Smooth muscle cell (in vitro differentiated cells): ENCODE results near the gene SERPINB5. TPM values are rescaled to one million over a fixed set of nuclear protein-coding genes. Genes with fewer than 3 reads are reported as not detected.

Source experiments
- DNase-seq: peaks from one replicate; lab custom pipeline; 2025; ENCODE audit not compliant: unreplicated experiment; lab: John Stamatoyannopoulos, UW
- H2AFZ ChIP-seq: fragments of 200-600 bp; sonication (generic); 2 replicates; pipeline ENCODE4 v1.6.0; 2016; ENCODE audit warnings: antibody characterized with exemption, low read depth, mild to moderate bottlenecking
- H3F3A ChIP-seq: fragments of 200-600 bp; sonication (generic); 2 replicates; pipeline ENCODE4 v1.6.0; 2017; ENCODE audit warnings: antibody characterized with exemption, low read depth
- H3K27ac ChIP-seq: fragments of 200-600 bp; sonication (generic); 2 replicates; pipeline ENCODE4 v1.5.1; 2016; ENCODE audit warnings: low read depth, mild to moderate bottlenecking
- H3K27me3 ChIP-seq: fragments of 200-600 bp; sonication (generic); 2 replicates; pipeline ENCODE4 v1.6.1; 2016; ENCODE audit warnings: low read depth, mild to moderate bottlenecking
- H3K36me3 ChIP-seq: fragments of 200-600 bp; sonication (generic); 2 replicates; pipeline ENCODE4 v1.5.1; 2016; ENCODE audit warnings: low read depth
- H3K4me1 ChIP-seq: fragments of 200-600 bp; sonication (generic); 2 replicates; pipeline ENCODE4 v1.5.1; 2016; ENCODE audit warnings: low read depth
- H3K4me2 ChIP-seq: fragments of 200-600 bp; sonication (generic); 2 replicates; pipeline ENCODE4 v1.6.0; 2016; ENCODE audit warnings: mild to moderate bottlenecking
- H3K4me3 ChIP-seq: fragments of 200-600 bp; sonication (generic); 2 replicates; pipeline ENCODE4 v1.5.1; 2016; ENCODE audit warnings: mild to moderate bottlenecking
- H3K79me2 ChIP-seq: fragments of 200-600 bp; sonication (generic); 2 replicates; pipeline ENCODE4 v1.6.0; 2016; ENCODE audit warnings: low read depth, mild to moderate bottlenecking
- H3K9ac ChIP-seq: fragments of 200-600 bp; sonication (generic); 2 replicates; pipeline ENCODE4 v1.6.0; 2016; ENCODE audit warnings: low read depth
- H3K9me3 ChIP-seq: fragments of 200-600 bp; sonication (generic); replicated peaks from 2 replicates; pipeline ENCODE4 v1.5.1; 2016; ENCODE audit warnings: low read depth
- H4K20me1 ChIP-seq: fragments of 200-600 bp; sonication (generic); 2 replicates; pipeline ENCODE4 v1.6.0; 2016; ENCODE audit warnings: low read depth
- CTCF ChIP-seq: fragments of 200-600 bp; sonication (generic); IDR thresholded peaks from 2 replicates; pipeline ENCODE4 v1.5.1; 2017; ENCODE audit warnings: borderline replicate concordance, mild to moderate bottlenecking, antibody characterized with exemption; ENCODE audit not compliant: insufficient read depth, poor library complexity, severe bottlenecking
- WGBS: methylation state at CpG from one replicate; pipeline ENCODE4 v1.1.7; 2016; ENCODE audit warnings: low lambda C conversion rate; 5-methylcytosine and 5-hydroxymethylcytosine counted together
- polyA plus RNA-seq: library from polyadenylated mRNA; unstranded; fragments of >200 nt; fragmentation: Nextera tagmentation; extraction: Ambion mirVana; gene quantifications from 2 replicates; pipeline ENCODE4 v1.2.1, GENCODE V29; 2016
- total RNA-seq: library from RNA; depleted of rRNA; stranded (reverse); fragments of >200 nt; gene quantifications from 2 replicates; pipeline ENCODE4 v1.2.3, GENCODE V29; 2014

Gene SERPINB5
- total and polyA plus RNA-seq, 2 experiments from 2014 or later = 7.6 to 26.8 TPM

- no peaks in the 10 kb centered on the region for H3K79me2 ChIP-seq
- no peak overlapping the region for H3K9ac ChIP-seq
- no peaks in the 10 kb centered on the region for H3K9me3 ChIP-seq
- H3K27ac ChIP-seq = no peak overlapping the region
- no peak for DNase-seq
- H3K27me3 ChIP-seq = peaks cover 2% of the 10 kb centered on the region
- no peaks in the 10 kb centered on the region for H4K20me1 ChIP-seq
- no peaks in the 10 kb centered on the region for H3K4me1 ChIP-seq
- H3K4me2 ChIP-seq = no peak overlapping the region
- H3K36me3 ChIP-seq = no peaks in the 10 kb centered on the region
- no peaks in the 10 kb centered on the region for H3F3A ChIP-seq
- H2AFZ ChIP-seq = no peak overlapping the region
- TF ChIP-seq CTCF = no peak
- no peak overlapping the region for H3K4me3 ChIP-seq
- WGBS = 76% methylated on average over 1 of the region's 1 CpG
Observed at GRCh38 chr18:63440219-63440618, 36.5 kb upstream of the SERPINB5 start.

- no peaks in the 10 kb centered on the region for H3F3A ChIP-seq
- H3K27ac ChIP-seq = no peak overlapping the region
- H3K9me3 ChIP-seq = no peaks in the 10 kb centered on the region
- no peaks in the 10 kb centered on the region for H4K20me1 ChIP-seq
- WGBS = 87% methylated on average over 5 of the region's 5 CpGs
- no peaks in the 10 kb centered on the region for H3K79me2 ChIP-seq
- no peaks in the 10 kb centered on the region for H3K36me3 ChIP-seq
- no peak overlapping the region for H3K9ac ChIP-seq
- no peak overlapping the region for H2AFZ ChIP-seq
- H3K4me3 ChIP-seq = no peak overlapping the region
- DNase-seq = no peak
- H3K27me3 ChIP-seq = no peaks in the 10 kb centered on the region
- TF ChIP-seq CTCF = no peak
- no peaks in the 10 kb centered on the region for H3K4me1 ChIP-seq
- no peak overlapping the region for H3K4me2 ChIP-seq
Observed at GRCh38 chr18:63440881-63441280, 35.9 kb upstream of the SERPINB5 start.

GRCh38 chr18:63443829-63444228, 32.9 kb upstream of the SERPINB5 start:
- no peak overlapping the region for H3K27ac ChIP-seq
- no peaks in the 10 kb centered on the region for H3K79me2 ChIP-seq
- no peak overlapping the region for H3K4me2 ChIP-seq
- no peak overlapping the region for H2AFZ ChIP-seq
- no peaks in the 10 kb centered on the region for H3K36me3 ChIP-seq
- H3K27me3 ChIP-seq = no peaks in the 10 kb centered on the region
- H3K4me1 ChIP-seq = no peaks in the 10 kb centered on the region
- no peak for TF ChIP-seq CTCF
- DNase-seq = no peak
- H3K9ac ChIP-seq = no peak overlapping the region
- no peaks in the 10 kb centered on the region for H3F3A ChIP-seq
- no peaks in the 10 kb centered on the region for H4K20me1 ChIP-seq
- no peak overlapping the region for H3K4me3 ChIP-seq
- 84% methylated on average over 6 of the region's 6 CpGs for WGBS
- H3K9me3 ChIP-seq = no peaks in the 10 kb centered on the region

GRCh38 chr18:63444580-63444979, 32.2 kb upstream of the SERPINB5 start:
- no peak for DNase-seq
- no peaks in the 10 kb centered on the region for H3K9me3 ChIP-seq
- no peak overlapping the region for H3K9ac ChIP-seq
- 62% methylated on average over 6 of the region's 6 CpGs for WGBS
- H3K36me3 ChIP-seq = no peaks in the 10 kb centered on the region
- no peaks in the 10 kb centered on the region for H3F3A ChIP-seq
- peak overlapping the region; percentile 18 for H3K27ac ChIP-seq
- H3K4me1 ChIP-seq = no peaks in the 10 kb centered on the region
- no peaks in the 10 kb centered on the region for H3K27me3 ChIP-seq
- no peak overlapping the region for H2AFZ ChIP-seq
- no peaks in the 10 kb centered on the region for H4K20me1 ChIP-seq
- TF ChIP-seq CTCF = no peak
- no peaks in the 10 kb centered on the region for H3K79me2 ChIP-seq
- H3K4me2 ChIP-seq = no peak overlapping the region
- no peak overlapping the region for H3K4me3 ChIP-seq
